HG03095 (cell line): Measurements from ENCODE around the gene ARG2.
A peak's percentile ranks its signal among the peaks of the same experiment; 100 is the strongest.

Experiments
- ATAC-seq: cut with Tn5 transposase; IDR thresholded peaks from one replicate; pipeline ENCODE4 v1.9.1; 2021; ENCODE audit warnings: moderate library complexity; ENCODE audit not compliant: unreplicated experiment

The ARG2 gene

GRCh38 chr14:67636361-67636919 is 16.7 kb downstream of the ARG2 start:
- peak; percentile 52 for ATAC-seq

GRCh38 chr14:67638642-67639041 is 18.9 kb downstream of the ARG2 start:
- no peak for ATAC-seq

GRCh38 chr14:67641480-67641879 is 21.8 kb downstream of the ARG2 start:
- ATAC-seq = no peak

GRCh38 chr14:67641902-67642749 is 22.4 kb downstream of the ARG2 start:
- ATAC-seq = no peak

GRCh38 chr14:67643713-67644112 is 24.0 kb downstream of the ARG2 start:
- ATAC-seq = no peak

GRCh38 chr14:67644428-67644827 is 24.7 kb downstream of the ARG2 start:
- no peak for ATAC-seq

GRCh38 chr14:67645414-67645813 is 25.7 kb downstream of the ARG2 start:
- no peak for ATAC-seq

GRCh38 chr14:67646131-67646530 is 26.4 kb downstream of the ARG2 start:
- no peak for ATAC-seq

- ATAC-seq = no peak
Measured at GRCh38 chr14:67650151-67650550, 30.4 kb downstream of the ARG2 start.

- no peak for ATAC-seq
Measured at GRCh38 chr14:67650694-67651093, 31.0 kb downstream of the ARG2 start.

GRCh38 chr14:67652189-67652588 is 32.5 kb downstream of the ARG2 start:
- no peak for ATAC-seq

GRCh38 chr14:67653651-67654280 is 34.0 kb downstream of the ARG2 start:
- ATAC-seq = no peak

- ATAC-seq = no peak
Measured at GRCh38 chr14:67663633-67664032, 43.9 kb downstream of the ARG2 start.

- ATAC-seq = no peak
Measured at GRCh38 chr14:67665868-67666267, 46.1 kb downstream of the ARG2 start.

- no peak for ATAC-seq
Measured at GRCh38 chr14:67666750-67667449, 47.2 kb downstream of the ARG2 start.

GRCh38 chr14:67668559-67668958 is 48.8 kb downstream of the ARG2 start:
- ATAC-seq = no peak

- no peak for ATAC-seq
Measured at GRCh38 chr14:67673451-67673850, 53.7 kb downstream of the ARG2 start.

- peak; percentile 39 for ATAC-seq
Measured at GRCh38 chr14:67674139-67674479, 54.4 kb downstream of the ARG2 start.

- peak; percentile 88 for ATAC-seq
Measured at GRCh38 chr14:67674480-67675218, 54.9 kb downstream of the ARG2 start, which contains the start of gene VTI1B. VTI1B (minus strand) TSS chr14:67674632; CDS start chr14:67674489, 143 bp downstream.

GRCh38 chr14:67675219-67675582 is 55.5 kb downstream of the ARG2 start:
- ATAC-seq = no peak

- no peak for ATAC-seq
Measured at GRCh38 chr14:67679006-67679405, 59.3 kb downstream of the ARG2 start.
